ENCODE measurements around the gene NCKAP5. TPM values are rescaled to one million over a fixed set of nuclear protein-coding genes. Genes with fewer than 3 reads are reported as not detected.

NCKAP5 gene
- total RNA-seq, 1 donor from 2014 or later, result 0.87 TPM

DNA sequence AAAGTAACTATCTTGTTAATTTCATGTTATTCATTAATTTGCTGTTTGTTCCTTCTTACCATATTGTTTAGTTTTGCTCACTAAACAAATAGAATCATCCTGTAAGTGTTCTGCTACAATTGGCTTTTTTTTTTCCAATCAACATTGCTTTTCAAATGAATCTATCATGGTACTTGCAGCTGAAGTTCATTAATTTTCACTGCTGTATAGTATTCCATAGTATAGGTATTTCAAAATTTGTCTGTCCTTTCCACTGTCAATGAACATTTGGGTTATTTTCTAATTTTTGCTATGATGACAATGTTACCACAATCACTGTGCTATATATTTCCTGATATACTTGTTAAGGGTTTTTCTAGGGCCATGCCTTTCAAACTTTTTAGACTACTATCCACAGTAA, 809.3 kb downstream of the NCKAP5 start:
- no peak for DNase-seq (ENCODE audit: low spot score)
- Mint-ChIP-seq H3K27ac (ENCODE audit: unreplicated experiment) (no peak overlapping the region), H3K9me3 (ENCODE audit: low read depth) (peaks cover 4% of the 10 kb centered on the region), H3K4me1 (ENCODE audit: low read depth) (peaks cover 6% of the 10 kb centered on the region), H3K4me3 (ENCODE audit: unreplicated experiment) (no peak overlapping the region), H3K27me3 (ENCODE audit: low read depth) (no peaks in the 10 kb centered on the region), H3K36me3 (ENCODE audit: low read depth) (no peaks in the 10 kb centered on the region)
- TF ChIP-seq, protein P1, sequence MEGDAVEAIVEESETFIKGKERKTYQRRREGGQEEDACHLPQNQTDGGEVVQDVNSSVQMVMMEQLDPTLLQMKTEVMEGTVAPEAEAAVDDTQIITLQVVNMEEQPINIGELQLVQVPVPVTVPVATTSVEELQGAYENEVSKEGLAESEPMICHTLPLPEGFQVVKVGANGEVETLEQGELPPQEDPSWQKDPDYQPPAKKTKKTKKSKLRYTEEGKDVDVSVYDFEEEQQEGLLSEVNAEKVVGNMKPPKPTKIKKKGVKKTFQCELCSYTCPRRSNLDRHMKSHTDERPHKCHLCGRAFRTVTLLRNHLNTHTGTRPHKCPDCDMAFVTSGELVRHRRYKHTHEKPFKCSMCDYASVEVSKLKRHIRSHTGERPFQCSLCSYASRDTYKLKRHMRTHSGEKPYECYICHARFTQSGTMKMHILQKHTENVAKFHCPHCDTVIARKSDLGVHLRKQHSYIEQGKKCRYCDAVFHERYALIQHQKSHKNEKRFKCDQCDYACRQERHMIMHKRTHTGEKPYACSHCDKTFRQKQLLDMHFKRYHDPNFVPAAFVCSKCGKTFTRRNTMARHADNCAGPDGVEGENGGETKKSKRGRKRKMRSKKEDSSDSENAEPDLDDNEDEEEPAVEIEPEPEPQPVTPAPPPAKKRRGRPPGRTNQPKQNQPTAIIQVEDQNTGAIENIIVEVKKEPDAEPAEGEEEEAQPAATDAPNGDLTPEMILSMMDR (IDR thresholded peaks at IDR 0.05), result no peak

DNA sequence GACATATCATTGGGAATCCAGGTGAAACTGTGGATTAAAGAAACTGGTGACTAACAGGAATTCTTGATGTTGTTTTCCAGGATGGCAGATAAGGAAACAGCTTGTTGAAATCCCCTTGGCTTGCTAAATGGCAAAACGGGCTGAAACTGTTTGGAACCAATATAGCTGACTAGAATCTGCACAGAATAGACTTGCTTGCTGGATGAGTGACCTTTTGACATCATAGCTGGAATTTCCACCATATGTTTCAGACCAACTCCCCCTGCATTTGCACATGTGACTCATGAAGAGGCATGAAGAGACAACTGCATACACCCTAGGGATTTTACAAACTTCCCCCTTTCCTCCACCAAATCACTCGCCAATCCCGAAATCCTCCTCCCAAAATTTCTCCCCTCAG, 810.6 kb downstream of the NCKAP5 start:
- Mint-ChIP-seq H3K27ac (ENCODE audit: unreplicated experiment) (peak overlapping the region; percentile 52), H3K4me3 (ENCODE audit: unreplicated experiment) (no peak overlapping the region), H3K4me1 (ENCODE audit: low read depth) (peaks cover 6% of the 10 kb centered on the region), H3K36me3 (ENCODE audit: low read depth) (no peaks in the 10 kb centered on the region), H3K9me3 (ENCODE audit: low read depth) (peaks cover 7% of the 10 kb centered on the region), H3K27me3 (ENCODE audit: low read depth) (no peaks in the 10 kb centered on the region)
- no peak for DNase-seq (ENCODE audit: low spot score)
- TF ChIP-seq, protein P1 (IDR thresholded peaks at IDR 0.05), result no peak

DNA sequence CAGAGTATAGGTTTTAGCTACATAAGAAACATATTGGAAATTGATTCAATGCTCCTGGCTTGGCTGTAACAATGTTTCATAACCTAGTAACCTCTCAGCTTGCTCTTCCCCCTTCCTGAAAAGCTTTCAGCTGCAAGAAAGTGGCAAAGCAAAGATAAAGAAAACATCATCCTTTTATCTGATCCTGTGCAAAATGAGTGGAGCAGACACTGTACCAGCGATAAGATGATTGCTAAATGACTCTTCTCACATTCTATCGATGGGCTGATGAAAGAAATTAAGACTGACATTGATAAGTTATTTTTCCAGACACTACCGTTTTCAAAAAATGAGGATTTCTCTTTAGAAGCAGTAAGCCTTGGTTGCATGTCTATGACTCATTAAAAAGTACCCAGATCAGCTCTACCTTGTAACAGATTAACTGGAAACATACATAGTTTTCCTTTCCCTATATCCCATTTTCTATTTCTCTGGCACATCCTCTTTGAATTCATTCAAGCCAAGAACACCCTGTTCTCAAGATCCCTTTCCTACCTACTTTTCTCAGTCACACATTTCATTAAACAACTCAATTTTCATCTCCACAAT, 811.2 kb downstream of the NCKAP5 start:
- Mint-ChIP-seq H3K4me3 (ENCODE audit: unreplicated experiment) (no peak overlapping the region), H3K9me3 (ENCODE audit: low read depth) (peaks cover 8% of the 10 kb centered on the region), H3K27me3 (ENCODE audit: low read depth) (no peaks in the 10 kb centered on the region), H3K4me1 (ENCODE audit: low read depth) (peaks cover 6% of the 10 kb centered on the region), H3K27ac (ENCODE audit: unreplicated experiment) (peak overlapping the region; percentile 52), H3K36me3 (ENCODE audit: low read depth) (no peaks in the 10 kb centered on the region)
- no peak for DNase-seq (ENCODE audit: low spot score)
- TF ChIP-seq, protein P1 (IDR thresholded peaks at IDR 0.05), result no peak

DNA sequence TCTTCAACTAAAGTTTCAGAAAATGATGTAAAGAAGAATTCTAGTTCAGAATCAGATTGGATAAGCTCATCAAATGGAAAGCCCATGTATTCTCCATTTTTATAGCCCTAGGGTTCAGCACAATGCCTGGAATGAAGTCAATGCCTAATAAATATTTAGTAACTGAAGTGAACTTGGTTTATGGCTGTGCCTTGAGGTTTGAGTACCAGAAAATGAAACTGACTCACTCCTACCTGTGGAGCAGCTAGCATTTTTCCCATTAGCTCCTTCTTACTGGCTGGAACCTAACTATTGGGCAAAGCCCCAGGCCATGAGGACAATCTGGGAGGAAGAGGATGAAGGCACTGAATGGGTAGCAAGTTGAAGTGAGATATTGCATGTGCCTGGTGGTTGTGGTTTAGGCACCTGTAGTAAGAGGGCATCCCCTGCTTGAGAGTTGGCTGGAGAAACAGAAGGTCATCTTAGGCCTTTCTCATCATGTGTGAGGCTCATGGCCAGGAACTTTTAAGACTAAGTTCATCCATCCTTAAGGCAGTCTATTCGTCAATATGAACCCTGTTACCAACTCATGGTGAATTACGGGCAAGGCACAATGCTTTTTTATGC, 813.3 kb downstream of the NCKAP5 start:
- H3K9me3 Mint-ChIP-seq (ENCODE audit: low read depth), result peaks cover 7% of the 10 kb centered on the region
- no peak overlapping the region for H3K27ac Mint-ChIP-seq (ENCODE audit: unreplicated experiment)
- TF ChIP-seq, protein P1 (IDR thresholded peaks at IDR 0.05), result no peak
- no peaks in the 10 kb centered on the region for H3K36me3 Mint-ChIP-seq (ENCODE audit: low read depth)
- no peaks in the 10 kb centered on the region for H3K27me3 Mint-ChIP-seq (ENCODE audit: low read depth)
- no peak overlapping the region for H3K4me3 Mint-ChIP-seq (ENCODE audit: unreplicated experiment)
- DNase-seq (ENCODE audit: low spot score), result no peak
- H3K4me1 Mint-ChIP-seq (ENCODE audit: low read depth), result peaks cover 6% of the 10 kb centered on the region

DNA sequence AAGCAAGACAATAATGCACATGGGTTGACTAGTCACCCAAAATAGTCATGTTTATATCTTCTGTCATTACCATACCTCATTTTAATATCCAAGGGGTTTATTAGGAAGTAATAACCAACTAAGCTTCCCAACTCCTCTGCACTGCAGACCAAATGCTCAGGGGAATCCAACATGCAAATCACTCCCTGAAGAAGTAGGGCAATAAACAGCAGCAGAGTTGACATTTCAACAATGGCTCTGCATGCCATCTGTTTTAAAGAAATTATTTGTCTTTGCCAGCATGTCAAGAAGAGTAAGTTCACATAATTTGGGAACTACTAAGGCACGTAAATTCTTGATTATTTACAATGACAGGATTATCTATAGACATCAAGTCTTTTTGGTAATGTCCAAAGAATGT, 813.9 kb downstream of the NCKAP5 start:
- Mint-ChIP-seq H3K27me3 (ENCODE audit: low read depth) (no peaks in the 10 kb centered on the region), H3K4me1 (ENCODE audit: low read depth) (peaks cover 6% of the 10 kb centered on the region), H3K9me3 (ENCODE audit: low read depth) (peaks cover 5% of the 10 kb centered on the region), H3K27ac (ENCODE audit: unreplicated experiment) (no peak overlapping the region), H3K36me3 (ENCODE audit: low read depth) (no peaks in the 10 kb centered on the region), H3K4me3 (ENCODE audit: unreplicated experiment) (no peak overlapping the region)
- no peak for DNase-seq (ENCODE audit: low spot score)
- TF ChIP-seq, protein P1 (IDR thresholded peaks at IDR 0.05), result no peak

Measured in chondrocyte (in vitro differentiated cells).